C4-2B (cell line): ENCODE results near the gene TMPRSS2.

Experiments
- ZFX ChIP-seq: fragments of 450-650 bp; IDR thresholded peaks from 2 replicates; pipeline ENCODE4 v1.6.1; 2017
- TF ChIP-seq, protein P1 (sequence below): fragments of 450-650 bp; conservative IDR thresholded peaks from 2 replicates; pipeline ENCODE4 v1.5.1; 2017; ENCODE audit warnings: mild to moderate bottlenecking

DNA sequence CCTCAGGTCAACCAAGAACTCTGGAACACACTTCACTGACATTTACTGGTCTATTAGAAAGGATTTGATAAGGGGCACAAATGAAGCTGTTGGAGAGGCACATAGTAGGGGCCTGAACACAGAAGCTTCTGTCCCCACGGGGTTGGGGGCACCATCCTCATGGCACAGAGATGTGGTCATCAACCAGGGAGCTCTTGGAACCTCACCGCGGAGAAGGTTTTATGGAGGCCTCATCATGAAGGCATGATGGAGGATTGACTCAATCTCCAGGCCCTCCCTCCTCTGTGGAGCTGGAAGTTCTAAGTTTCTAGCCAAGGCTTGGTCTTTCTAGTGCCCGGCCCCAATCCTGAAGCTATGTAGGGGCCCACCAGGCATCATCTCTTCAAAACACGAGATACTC is 58.3 kb downstream of the TMPRSS2 start:
- TF ChIP-seq, protein P1, sequence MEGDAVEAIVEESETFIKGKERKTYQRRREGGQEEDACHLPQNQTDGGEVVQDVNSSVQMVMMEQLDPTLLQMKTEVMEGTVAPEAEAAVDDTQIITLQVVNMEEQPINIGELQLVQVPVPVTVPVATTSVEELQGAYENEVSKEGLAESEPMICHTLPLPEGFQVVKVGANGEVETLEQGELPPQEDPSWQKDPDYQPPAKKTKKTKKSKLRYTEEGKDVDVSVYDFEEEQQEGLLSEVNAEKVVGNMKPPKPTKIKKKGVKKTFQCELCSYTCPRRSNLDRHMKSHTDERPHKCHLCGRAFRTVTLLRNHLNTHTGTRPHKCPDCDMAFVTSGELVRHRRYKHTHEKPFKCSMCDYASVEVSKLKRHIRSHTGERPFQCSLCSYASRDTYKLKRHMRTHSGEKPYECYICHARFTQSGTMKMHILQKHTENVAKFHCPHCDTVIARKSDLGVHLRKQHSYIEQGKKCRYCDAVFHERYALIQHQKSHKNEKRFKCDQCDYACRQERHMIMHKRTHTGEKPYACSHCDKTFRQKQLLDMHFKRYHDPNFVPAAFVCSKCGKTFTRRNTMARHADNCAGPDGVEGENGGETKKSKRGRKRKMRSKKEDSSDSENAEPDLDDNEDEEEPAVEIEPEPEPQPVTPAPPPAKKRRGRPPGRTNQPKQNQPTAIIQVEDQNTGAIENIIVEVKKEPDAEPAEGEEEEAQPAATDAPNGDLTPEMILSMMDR = no peak
- no peak for TF ChIP-seq ZFX
